A549 (cell line): Measurements from ENCODE around the gene CCDC66. TPM values are rescaled to one million over a fixed set of nuclear protein-coding genes. Genes with fewer than 3 reads are reported as not detected.

Experiments
- ATAC-seq, 2 experiments: fragments of 200-7000 bp in 1 of 2; fragments of >200 bp in 1 of 2; cut with Nextera tagmentation in 1 of 2; cut with Tn5 transposase in 1 of 2; 3 replicates each; pipeline versions ENCODE4 v1.8.0 to v1.9.1; 2018 to 2020; ENCODE audit warnings: mild to moderate bottlenecking in 1 of 2, moderate library complexity in 1 of 2
- CTCF ChIA-PET: fragments of 300-600 bp; sonication (Branson Sonifier 250); formaldehyde crosslinking; extraction: SDS; loops from one replicate; lab custom pipeline; 2021; ENCODE audit warnings: antibody characterized with exemption, inconsistent platforms; lab: Yijun Ruan, JAX
- POLR2A ChIA-PET: fragments of 350-600 bp; formaldehyde crosslinking; extraction: SDS; loops from one replicate; lab custom pipeline; 2021; ENCODE audit warnings: antibody characterized with exemption, inconsistent platforms; lab: Yijun Ruan, JAX
- DNase-seq, 2 experiments: peaks; one replicate each; pipeline versions ENCODE4 v3.0.0 to v3.0.0-alpha.2; 2011 to 2016; ENCODE audit warnings: low read depth in 1 of 2, low spot score in 1 of 2
- FAIRE-seq: peaks from 2 replicates; lab custom pipeline; 2011; peaks lifted over from hg19 to GRCh38; lab: Jason Lieb, UNC
- H3K27ac ChIP-seq, 2 experiments: fragments of >200 bp; sonication (Bioruptor Twin); formaldehyde crosslinking; 3 replicates each; pipeline ENCODE4 v1.5.1; 2016 to 2017
- H3K4me1 ChIP-seq: fragments of >200 bp; sonication (Bioruptor Twin); formaldehyde crosslinking; 3 replicates; pipeline ENCODE4 v1.6.1; 2016
- H3K4me2 ChIP-seq: fragments of >200 bp; sonication (Bioruptor Twin); formaldehyde crosslinking; 3 replicates; pipeline ENCODE4 v1.6.1; 2016
- H3K4me3 ChIP-seq: fragments of >200 bp; sonication (Bioruptor Twin); formaldehyde crosslinking; 3 replicates; pipeline ENCODE4 v1.5.1; 2016
- H3K9me3 ChIP-seq: fragments of >200 bp; sonication (Bioruptor Twin); formaldehyde crosslinking; 3 replicates; pipeline ENCODE4 v1.6.1; 2016
- BCL3 ChIP-seq: fragments of >200 bp; sonication (Bioruptor Twin); formaldehyde crosslinking; IDR thresholded peaks from 3 replicates; pipeline ENCODE4 v1.6.1; 2016
- BHLHE40 ChIP-seq: IDR thresholded peaks from 2 replicates; pipeline ENCODE4 v1.6.1; 2012; ENCODE audit warnings: low read depth, low read length, inconsistent platforms
- CBX2 ChIP-seq: fragments of 200-600 bp; sonication (generic); IDR thresholded peaks from 2 replicates; pipeline ENCODE4 v1.6.1; 2016; ENCODE audit warnings: low read depth, mild to moderate bottlenecking, borderline replicate concordance
- CBX8 ChIP-seq: fragments of 200-600 bp; sonication (generic); IDR thresholded peaks from 2 replicates; pipeline ENCODE4 v1.6.1; 2016
- CEBPB ChIP-seq, 2 experiments: fragments of >200 bp in 1 of 2; sonication (Bioruptor Twin) in 1 of 2; formaldehyde crosslinking in 1 of 2; IDR thresholded peaks; 2 replicates each; pipeline ENCODE4 v1.6.1; 2012 to 2016
- CHD2 ChIP-seq: fragments of 150-350 bp; IDR thresholded peaks from 2 replicates; pipeline ENCODE4 v1.6.1; 2014; ENCODE audit warnings: low read length; ENCODE audit not compliant: partially characterized antibody
- CTCF ChIP-seq: fragments of >200 bp; sonication (Bioruptor Twin); formaldehyde crosslinking; IDR thresholded peaks from 3 replicates; pipeline ENCODE4 v1.5.1; 2016
- ESRRA ChIP-seq: fragments of 150-350 bp; IDR thresholded peaks from 2 replicates; pipeline ENCODE4 v1.6.1; 2014; ENCODE audit warnings: mild to moderate bottlenecking, low read length, borderline replicate concordance
- FOSB ChIP-seq: fragments of 250-450 bp; sonication (Bioruptor Pico); IDR thresholded peaks from 2 replicates; pipeline ENCODE4 v1.5.0; 2020; ENCODE audit warnings: mild to moderate bottlenecking, moderate library complexity
- HDAC2 ChIP-seq: fragments of 200-600 bp; sonication (generic); IDR thresholded peaks from 2 replicates; pipeline ENCODE4 v1.6.1; 2016
- HES2 ChIP-seq: fragments of >200 bp; sonication (Bioruptor Twin); formaldehyde crosslinking; IDR thresholded peaks from 2 replicates; pipeline ENCODE4 v1.6.1; 2016
- HEYL ChIP-seq: fragments of 250-450 bp; sonication (Bioruptor Pico); IDR thresholded peaks from 2 replicates; pipeline ENCODE4 v1.8.0; 2021; ENCODE audit warnings: mild to moderate bottlenecking, moderate library complexity
- HMGXB4 ChIP-seq: fragments of 250-450 bp; sonication (Bioruptor Pico); IDR thresholded peaks from 2 replicates; pipeline ENCODE4 v1.5.0; 2021; ENCODE audit warnings: mild to moderate bottlenecking, moderate library complexity, borderline replicate concordance
- HOXB13 ChIP-seq: fragments of 250-450 bp; sonication (Bioruptor Pico); IDR thresholded peaks from 2 replicates; pipeline ENCODE4 v1.5.0; 2020; ENCODE audit warnings: low read depth, mild to moderate bottlenecking, moderate library complexity
- HOXB5 ChIP-seq: fragments of 250-450 bp; sonication (Bioruptor Pico); IDR thresholded peaks from 2 replicates; pipeline ENCODE4 v1.5.0; 2020; ENCODE audit warnings: mild to moderate bottlenecking, moderate library complexity
- JUNB ChIP-seq: fragments of >200 bp; sonication (Bioruptor Twin); formaldehyde crosslinking; IDR thresholded peaks from 2 replicates; pipeline ENCODE4 v1.6.1; 2016
- PBX3 ChIP-seq: IDR thresholded peaks from 2 replicates; pipeline ENCODE4 v1.6.1; 2012
- POLR2AphosphoS2 ChIP-seq: conservative IDR thresholded peaks from 2 replicates; pipeline ENCODE4 v1.6.1; 2012; ENCODE audit warnings: low read length, improper control_type of control experiment, inconsistent platforms
- RCOR1 ChIP-seq: fragments of 150-350 bp; IDR thresholded peaks from 2 replicates; pipeline ENCODE4 v1.6.1; 2014; ENCODE audit warnings: antibody characterized with exemption, low read length, low read depth
- SMC3 ChIP-seq: fragments of >200 bp; sonication (Bioruptor Twin); formaldehyde crosslinking; IDR thresholded peaks from 3 replicates; pipeline ENCODE4 v1.6.1; 2018; ENCODE audit warnings: inconsistent platforms
- SREBF2 ChIP-seq: fragments of 450-650 bp; IDR thresholded peaks from 2 replicates; pipeline ENCODE4 v1.6.1; 2014; ENCODE audit warnings: mild to moderate bottlenecking, moderate library complexity
- TFCP2L1 ChIP-seq: fragments of 250-450 bp; sonication (Bioruptor Pico); IDR thresholded peaks from 2 replicates; pipeline ENCODE4 v1.5.0; 2021; ENCODE audit warnings: mild to moderate bottlenecking
- USF2 ChIP-seq: fragments of 450-650 bp; IDR thresholded peaks from 2 replicates; pipeline ENCODE4 v1.6.1; 2014; ENCODE audit warnings: antibody characterized with exemption
- ZC3H11A ChIP-seq: fragments of 450-650 bp; IDR thresholded peaks from 2 replicates; pipeline ENCODE4 v1.6.1; 2014; ENCODE audit warnings: antibody characterized with exemption, mild to moderate bottlenecking
- ZFP36 ChIP-seq: fragments of 450-650 bp; IDR thresholded peaks from 2 replicates; pipeline ENCODE4 v1.6.1; 2014; ENCODE audit warnings: borderline replicate concordance; ENCODE audit not compliant: partially characterized antibody
- WGBS: methylation state at CpG from one replicate; pipeline ENCODE4 v1.1.6; 2017; ENCODE audit errors: missing lambda C conversion rate; 5-methylcytosine and 5-hydroxymethylcytosine counted together
- polyA plus RNA-seq, 4 experiments: library from polyadenylated mRNA; depleted of rRNA in 3 of 4; stranded (reverse); fragments of >200 nt; fragmentation: RNase III in 1 of 4; extraction: RNeasy Plus Mini Kit Qiagen cat#74134 plus additional on column Dnase treatment in 1 of 4; gene quantifications; 2 replicates in 3 of 4; 3 replicates in 1 of 4; pipeline ENCODE4 v1.2.3, GENCODE V29; 2011 to 2017

Gene CCDC66
- polyA plus RNA-seq, 2 of the 4 experiments (the other 2 are of a cell fraction): 9.1 to 17.3 TPM

- peak in 1 of 2 experiments; percentile 38; a peak in 3 of 6 replicates for ATAC-seq
- Histone ChIP-seq H3K27ac (no peak overlapping the region), H3K9me3 (no peaks in the 10 kb centered on the region), H3K4me1 (peaks cover 8% of the 10 kb centered on the region), H3K4me3 (no peak overlapping the region), H3K4me2 (no peak overlapping the region)
- FAIRE-seq: no peak
- ChIA-PET POLR2A (no interaction called here), CTCF (no interaction called here)
- WGBS: 84% methylated on average over 2 of the region's 2 CpGs
- DNase-seq: no peak
- no peak for TF ChIP-seq HEYL (CRISPR knock-in tag)
- TF ChIP-seq USF2: no peak
- no peak for TF ChIP-seq CEBPB (IDR thresholded peaks at IDR 0.05)
- TF ChIP-seq ESRRA: no peak
- no peak for TF ChIP-seq CBX2
- no peak for TF ChIP-seq HDAC2
- TF ChIP-seq ZC3H11A: no peak
- TF ChIP-seq SMC3: no peak
- no peak for TF ChIP-seq CBX8
- no peak for TF ChIP-seq JUNB
- no peak for TF ChIP-seq ZFP36
- no peak for TF ChIP-seq PBX3
- TF ChIP-seq HMGXB4 (CRISPR knock-in tag): no peak
- TF ChIP-seq FOSB (CRISPR knock-in tag): no peak
- TF ChIP-seq RCOR1: no peak
- no peak for TF ChIP-seq HOXB13
- no peak for TF ChIP-seq BCL3
Measured at GRCh38 chr3:56629047-56629446, 72.1 kb downstream of the CCDC66 start.

GRCh38 chr3:56629451-56629850, 72.5 kb downstream of the CCDC66 start:
- peaks cover 8% of the 10 kb centered on the region for H3K4me1 ChIP-seq
- TF ChIP-seq HOXB13: no peak
- no peak for TF ChIP-seq CEBPB (IDR thresholded peaks at IDR 0.05)
- no peak for TF ChIP-seq BCL3
- no peak for TF ChIP-seq HES2
- no peak for TF ChIP-seq CBX8
- no peak for TF ChIP-seq SREBF2
- no peak for TF ChIP-seq POLR2AphosphoS2
- no peak for TF ChIP-seq TFCP2L1 (CRISPR knock-in tag)
- no peak for TF ChIP-seq CTCF
- no peak for TF ChIP-seq HOXB5 (CRISPR knock-in tag)
- no peak for TF ChIP-seq HEYL (CRISPR knock-in tag)
- TF ChIP-seq JUNB: no peak
- TF ChIP-seq ESRRA: no peak
- no peak for TF ChIP-seq BHLHE40
- no peak for TF ChIP-seq FOSB (CRISPR knock-in tag)
- no peak for TF ChIP-seq CHD2
- ATAC-seq (peak in 1 of 2 experiments; percentile 27; a peak in 1 of 6 replicates), FAIRE-seq (no peak), DNase-seq (no peak)
- no peak overlapping the region for H3K4me2 ChIP-seq
- POLR2A ChIA-PET: no interaction called here
- CTCF ChIA-PET: no interaction called here
- H3K9me3 ChIP-seq: no peaks in the 10 kb centered on the region
- no peak overlapping the region for H3K4me3 ChIP-seq
- no peak overlapping the region for H3K27ac ChIP-seq
